ENCODE data around the gene CRYBB2. TPM values are rescaled to one million over a fixed set of nuclear protein-coding genes. Genes with fewer than 3 reads are reported as not detected.
"Not testable (repeated sequence)": the region's sequence is repeated elsewhere in the genome, so short reads cannot be mapped to it uniquely, and the experiment has no call there.

The CRYBB2 gene
- not detected in 2 replicates for total RNA-seq (2014; rRNA removed; shearing (Covaris generic); ENCODE audit: low replicate concordance)

- no peak within 1 kb of the TSS for H3K4me3 ChIP-seq
- no peak for DNase-seq
- H3K9me3 ChIP-seq: no peaks in the 10 kb centered on the region
- H3K27me3 ChIP-seq: no peaks in the 10 kb centered on the region; the same call in 1 of the 2 replicates
- H3K36me3 ChIP-seq: no peaks in the 10 kb centered on the region
These were observed at the start of gene CRYBB2 for GRCh38 chr22:25219211-25219689. CRYBB2 (plus strand) TSS chr22:25219639; CDS start chr22:25221430, 1,791 bp downstream.

- Histone ChIP-seq H3K27me3 (no peaks in the 10 kb centered on the region), H3K4me3 (no peak overlapping the region), H3K36me3 (peaks cover 10% of the 10 kb centered on the region), H3K9me3 (no peaks in the 10 kb centered on the region)
- no peak for DNase-seq
These were observed 48.9 kb upstream of the CRYBB2 start for GRCh38 chr22:25170426-25170980.

- Histone ChIP-seq H3K4me3 (no peak overlapping the region), H3K27me3 (no peaks in the 10 kb centered on the region), H3K9me3 (no peaks in the 10 kb centered on the region), H3K36me3 (peaks cover 10% of the 10 kb centered on the region)
- no peak for DNase-seq
These were observed 47.3 kb upstream of the CRYBB2 start for GRCh38 chr22:25172153-25172552.

GRCh38 chr22:25174156-25174887 lies 45.1 kb upstream of the CRYBB2 start:
- H3K9me3 ChIP-seq: peaks cover 2% of the 10 kb centered on the region; the same call in 1 of the 2 replicates
- DNase-seq: no peak
- H3K27me3 ChIP-seq: no peaks in the 10 kb centered on the region
- H3K4me3 ChIP-seq: no peak overlapping the region
- peaks cover 11% of the 10 kb centered on the region for H3K36me3 ChIP-seq

GRCh38 chr22:25174888-25175411 lies 44.5 kb upstream of the CRYBB2 start:
- Histone ChIP-seq H3K4me3 (no peak overlapping the region), H3K9me3 (peaks cover 2% of the 10 kb centered on the region; the same call in 1 of the 2 replicates), H3K36me3 (peaks cover 16% of the 10 kb centered on the region), H3K27me3 (no peaks in the 10 kb centered on the region)
- no peak for DNase-seq

- Histone ChIP-seq H3K4me3 (no peak overlapping the region), H3K27me3 (no peaks in the 10 kb centered on the region), H3K9me3 (peaks cover 2% of the 10 kb centered on the region; the same call in 1 of the 2 replicates), H3K36me3 (peaks cover 16% of the 10 kb centered on the region)
- no peak for DNase-seq
These were observed 43.3 kb upstream of the CRYBB2 start for GRCh38 chr22:25176175-25176574.

- DNase-seq: no peak
- H3K9me3 ChIP-seq: peaks cover 2% of the 10 kb centered on the region; the same call in 1 of the 2 replicates
- no peak overlapping the region for H3K4me3 ChIP-seq
- H3K27me3 ChIP-seq: no peaks in the 10 kb centered on the region
- peaks cover 16% of the 10 kb centered on the region for H3K36me3 ChIP-seq
These were observed 42.6 kb upstream of the CRYBB2 start for GRCh38 chr22:25176799-25177198.

GRCh38 chr22:25177226-25177625 lies 42.2 kb upstream of the CRYBB2 start:
- no peak overlapping the region for H3K4me3 ChIP-seq
- H3K27me3 ChIP-seq: no peaks in the 10 kb centered on the region
- no peak for DNase-seq
- peaks cover 16% of the 10 kb centered on the region for H3K36me3 ChIP-seq
- H3K9me3 ChIP-seq: peaks cover 2% of the 10 kb centered on the region; the same call in 1 of the 2 replicates

GRCh38 chr22:25177895-25178294 lies 41.5 kb upstream of the CRYBB2 start:
- no peaks in the 10 kb centered on the region for H3K27me3 ChIP-seq
- H3K36me3 ChIP-seq: peaks cover 13% of the 10 kb centered on the region
- DNase-seq: no peak
- H3K9me3 ChIP-seq: peaks cover 2% of the 10 kb centered on the region; the same call in 1 of the 2 replicates
- H3K4me3 ChIP-seq: no peak overlapping the region

- H3K36me3 ChIP-seq: peaks cover 13% of the 10 kb centered on the region
- not testable (repeated sequence) for H3K27me3 ChIP-seq, H3K9me3 ChIP-seq, DNase-seq, H3K4me3 ChIP-seq
These were observed 41.1 kb upstream of the CRYBB2 start for GRCh38 chr22:25178348-25178747.

- not testable (repeated sequence) for H3K9me3 ChIP-seq, H3K27me3 ChIP-seq, DNase-seq, H3K4me3 ChIP-seq
- peaks cover 13% of the 10 kb centered on the region for H3K36me3 ChIP-seq
These were observed 40.4 kb upstream of the CRYBB2 start for GRCh38 chr22:25178869-25179631.

GRCh38 chr22:25182131-25183110 lies 37.0 kb upstream of the CRYBB2 start:
- peaks cover 2% of the 10 kb centered on the region; the same call in 1 of the 2 replicates for H3K9me3 ChIP-seq
- no peak for DNase-seq

GRCh38 chr22:25183949-25184619 lies 35.4 kb upstream of the CRYBB2 start:
- no peak for DNase-seq
- Histone ChIP-seq H3K27me3 (no peaks in the 10 kb centered on the region), H3K4me3 (no peak overlapping the region), H3K9me3 (peaks cover 2% of the 10 kb centered on the region; the same call in 1 of the 2 replicates), H3K36me3 (peaks cover 10% of the 10 kb centered on the region)

More at GRCh38 chr22:25182131-25183110, 37.0 kb upstream of the CRYBB2 start:
- peaks cover 10% of the 10 kb centered on the region for H3K36me3 ChIP-seq
- no peaks in the 10 kb centered on the region for H3K27me3 ChIP-seq
- H3K4me3 ChIP-seq: no peak overlapping the region

- no peak for DNase-seq
- Histone ChIP-seq H3K36me3 (peaks cover 4% of the 10 kb centered on the region), H3K27me3 (no peaks in the 10 kb centered on the region), H3K9me3 (no peaks in the 10 kb centered on the region), H3K4me3 (no peak overlapping the region)
These were observed 33.3 kb upstream of the CRYBB2 start for GRCh38 chr22:25186140-25186539.

GRCh38 chr22:25187469-25187868 lies 32.0 kb upstream of the CRYBB2 start:
- H3K36me3 ChIP-seq: peaks cover 5% of the 10 kb centered on the region
- no peaks in the 10 kb centered on the region for H3K27me3 ChIP-seq
- no peaks in the 10 kb centered on the region for H3K9me3 ChIP-seq
- H3K4me3 ChIP-seq: no peak overlapping the region
- DNase-seq: no peak
